Glomerular endothelial cell (primary cell): ENCODE results near the gene ARF1. TPM values are rescaled to one million over a fixed set of nuclear protein-coding genes. Genes with fewer than 3 reads are reported as not detected.
"Not testable (repeated sequence)": the region's sequence is repeated elsewhere in the genome, so short reads cannot be mapped to it uniquely, and the experiment has no call there.

Source experiments
- DNase-seq: peaks from one replicate; pipeline ENCODE4 v3.0.0-alpha.2; 2011; ENCODE audit warnings: low read depth, low spot score; ENCODE audit errors: extremely low read depth
- total RNA-seq: library from RNA; depleted of rRNA; stranded (reverse); fragments of >200 nt; gene quantifications from 2 replicates; pipeline ENCODE4 v1.2.3, GENCODE V29; 2015

ARF1 gene
- total RNA-seq, 1 donor from 2014 or later: 563 TPM

DNA sequence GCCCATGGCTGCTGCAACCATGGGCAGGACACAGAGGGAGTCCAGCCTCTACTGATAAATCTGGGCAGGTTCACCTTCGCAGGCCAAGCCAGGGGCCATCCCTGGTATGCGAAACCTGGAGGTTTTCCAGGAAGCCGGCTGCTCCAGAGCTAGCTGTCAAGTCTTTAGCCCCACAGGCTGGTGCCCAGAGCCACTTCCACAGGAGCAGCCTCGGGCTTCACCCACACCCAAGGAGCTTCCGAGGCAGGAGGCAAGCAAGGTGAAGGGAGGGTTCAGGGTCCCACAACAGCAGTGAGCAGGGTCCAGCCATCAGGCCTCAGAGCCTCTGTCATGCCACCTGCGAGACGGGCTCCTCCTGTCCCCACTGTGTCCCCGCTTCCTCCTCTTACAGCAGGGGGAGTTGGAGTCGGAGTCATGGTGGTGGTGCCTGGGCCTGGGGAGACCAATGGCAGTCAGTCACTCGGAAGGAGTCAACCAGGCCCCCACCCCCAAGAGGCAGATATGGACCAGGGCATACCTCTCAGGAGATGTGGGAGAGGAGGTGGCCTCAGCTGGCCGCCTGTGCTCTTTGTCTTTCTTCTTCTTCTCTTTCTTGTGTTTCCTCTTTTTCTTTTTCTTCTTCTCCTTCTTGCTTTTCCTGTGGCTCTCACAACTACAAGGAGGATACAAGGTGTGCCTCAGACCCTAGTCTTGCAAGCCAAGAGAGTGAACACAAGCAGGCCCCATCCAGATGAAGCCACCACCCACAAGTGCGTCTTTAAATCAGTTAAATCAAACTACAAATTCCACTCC is 18.5 kb downstream of the ARF1 start:
- DNase-seq: no peak

- no peak for DNase-seq
These were observed 19.1 kb downstream of the ARF1 start for GRCh38 chr1:228101614-228101993.

DNA sequence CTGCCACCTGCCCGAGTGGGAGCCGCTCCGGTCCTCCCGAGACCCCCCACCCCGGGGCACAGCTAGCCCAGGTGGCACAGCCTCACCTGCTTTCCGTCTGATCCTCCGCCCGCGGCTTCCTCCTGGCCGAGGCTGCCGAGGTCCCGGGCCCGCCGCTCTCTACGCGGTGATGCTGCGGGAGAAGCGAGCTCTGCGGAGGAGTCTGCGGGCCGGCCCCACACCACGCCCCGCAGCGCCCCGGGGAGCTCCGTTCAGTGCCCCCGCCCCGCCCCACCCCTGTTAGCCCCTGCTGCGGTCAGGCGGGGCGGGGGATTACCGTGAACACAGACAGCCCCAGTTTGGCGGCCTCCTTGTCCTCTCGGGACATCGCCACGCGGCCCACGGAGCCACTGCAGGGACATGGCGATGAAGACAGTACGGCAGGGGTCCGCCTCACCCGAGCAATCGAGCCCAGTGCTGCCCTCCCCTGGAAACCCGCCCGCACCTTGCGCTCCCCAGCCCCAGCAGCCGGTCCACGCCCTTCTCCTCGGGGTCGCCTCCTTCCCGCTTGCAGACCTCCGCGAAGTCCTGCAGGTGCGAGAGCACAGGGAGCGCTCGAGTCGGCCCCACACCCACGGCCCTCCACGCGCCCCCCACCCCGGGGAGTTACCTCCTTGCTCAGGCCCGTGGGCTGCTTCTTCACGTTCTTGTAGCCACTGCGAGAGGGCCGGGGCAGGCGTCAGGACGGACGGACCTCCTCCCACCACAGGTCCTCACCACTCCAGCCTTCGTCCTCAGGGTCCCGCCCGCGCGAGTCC is 19.7 kb downstream of the ARF1 start:
- DNase-seq: no peak

DNA sequence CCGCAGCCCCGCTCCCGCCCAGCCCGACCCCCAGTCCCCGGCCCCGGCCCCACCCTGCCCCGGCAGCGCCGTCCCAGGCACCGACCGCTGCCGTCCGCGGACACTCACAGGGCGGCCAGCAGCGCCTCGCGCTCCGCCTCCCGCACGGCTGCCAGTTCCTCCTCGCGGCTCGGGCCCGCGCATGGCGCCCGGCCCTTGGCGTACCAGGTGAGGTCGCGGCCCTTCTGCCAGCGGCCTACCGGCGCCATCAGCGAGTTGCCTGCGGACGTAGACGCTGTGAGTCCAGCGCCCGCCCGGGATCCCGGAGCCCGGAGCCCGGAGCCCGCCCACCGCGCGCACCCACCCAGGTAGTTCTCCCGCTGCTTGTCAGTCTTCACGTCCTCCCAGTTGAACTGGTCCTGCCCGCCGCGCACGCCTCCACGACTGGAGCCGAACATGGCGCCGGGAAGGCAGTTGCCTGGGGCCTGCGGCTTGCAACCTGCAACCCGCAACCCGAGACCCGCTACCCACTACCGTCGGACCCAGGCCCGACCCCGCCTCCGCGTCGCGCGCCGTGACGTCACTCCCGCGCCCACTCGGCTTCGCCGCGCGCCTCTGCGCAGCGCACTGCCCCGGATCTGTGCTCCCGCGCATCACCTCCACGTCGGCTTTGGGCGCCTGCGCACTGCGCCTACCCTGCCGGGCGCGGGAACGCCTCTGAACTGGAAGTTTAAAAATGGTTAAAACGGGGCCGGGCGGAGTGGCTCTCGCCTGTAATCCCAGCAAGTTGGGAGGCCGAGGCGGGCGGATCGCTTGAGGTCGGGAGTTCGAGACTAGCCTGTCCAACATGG is 20.5 kb downstream of the ARF1 start, which contains the start of gene C1orf35:
Gene C1orf35 (minus strand): TSS at position 535 of the 830 bp plus-strand sequence. CDS start 98 bp downstream, at position 437.
- no peak for DNase-seq

DNA sequence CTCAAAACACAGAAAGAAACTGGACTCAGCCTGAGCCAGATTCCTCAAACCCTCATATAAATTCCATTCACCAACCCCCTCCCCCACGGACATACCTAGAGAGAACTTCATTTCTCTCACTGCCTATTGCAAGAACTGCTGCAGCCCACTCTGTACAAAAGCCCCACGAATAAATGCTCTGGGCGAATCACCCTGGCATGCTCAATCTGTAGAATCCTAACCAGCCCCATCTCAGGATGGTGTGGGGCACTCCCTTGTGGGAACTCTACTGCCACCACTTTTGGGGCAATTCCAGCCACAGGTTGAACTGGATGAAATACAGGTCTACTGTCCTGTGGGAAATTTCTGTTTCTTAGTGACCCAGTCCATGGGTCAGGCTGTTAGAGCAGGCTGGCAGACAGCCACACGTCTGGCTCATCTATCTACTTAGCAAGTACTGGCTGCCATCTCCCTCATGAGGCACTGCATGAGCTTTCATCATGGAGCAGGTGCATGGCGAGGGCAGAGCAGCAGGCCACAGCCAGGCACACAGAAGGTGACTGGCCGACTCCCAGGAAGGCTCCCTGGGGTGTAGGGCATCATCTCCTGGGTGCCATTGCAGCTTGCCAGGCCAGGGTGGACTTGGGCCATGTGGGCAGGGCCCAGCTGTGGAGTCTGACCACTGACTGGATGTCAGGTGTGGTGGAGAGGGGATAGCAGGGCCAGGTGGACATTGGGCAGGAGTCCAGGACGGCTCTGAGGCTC is 22.2 kb downstream of the ARF1 start:
- DNase-seq: no peak

DNA sequence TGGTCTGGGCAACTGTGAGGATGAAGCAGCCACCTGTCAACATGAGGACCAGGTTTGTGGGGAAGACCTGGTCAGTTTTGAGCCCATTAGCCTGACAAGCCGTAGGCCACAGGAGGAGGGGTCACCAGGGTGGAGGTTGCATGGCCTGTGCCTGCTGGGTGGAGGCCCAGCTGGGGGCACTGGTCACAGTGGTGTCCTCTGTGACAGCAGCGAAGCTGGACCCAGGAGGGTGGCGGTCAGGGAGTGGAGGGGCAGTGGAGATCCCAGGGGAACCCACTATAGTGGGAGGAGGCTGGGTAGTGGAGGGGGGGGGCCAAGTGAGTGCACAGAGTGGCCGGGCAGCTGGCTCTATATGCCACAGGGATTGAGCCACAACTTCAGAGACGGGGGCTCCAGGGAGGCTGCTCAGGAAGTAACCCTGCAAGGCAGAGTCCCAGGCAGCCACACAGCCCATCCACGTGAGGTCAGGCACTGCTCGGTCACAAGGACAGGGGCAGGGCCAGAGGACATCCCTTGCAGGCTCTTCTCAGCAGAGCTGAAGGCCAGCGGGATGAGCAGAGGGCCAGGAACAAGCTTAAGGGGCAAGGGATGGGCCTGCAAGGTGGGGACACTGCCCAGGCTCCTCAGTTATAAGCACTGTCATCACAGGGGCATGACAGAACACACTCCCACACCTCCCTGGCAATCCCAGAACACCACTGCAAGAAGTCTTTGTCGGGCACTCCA is 22.9 kb downstream of the ARF1 start:
- no peak for DNase-seq

GRCh38 chr1:228105996-228106799 is 23.7 kb downstream of the ARF1 start:
- no peak for DNase-seq

DNA sequence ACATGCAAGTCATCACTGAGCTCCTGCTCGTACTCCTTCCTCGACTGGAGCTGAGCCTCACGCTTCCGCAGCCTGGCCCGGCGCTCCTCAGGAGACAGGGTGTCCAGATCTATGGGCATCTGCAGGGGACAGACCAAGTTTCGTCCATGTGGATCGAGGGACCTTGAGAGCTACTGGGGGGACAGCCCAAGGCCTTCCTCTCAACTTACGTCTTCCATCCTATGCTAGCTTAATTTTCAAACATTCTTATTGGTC is 24.2 kb downstream of the ARF1 start:
- DNase-seq: no peak

DNA sequence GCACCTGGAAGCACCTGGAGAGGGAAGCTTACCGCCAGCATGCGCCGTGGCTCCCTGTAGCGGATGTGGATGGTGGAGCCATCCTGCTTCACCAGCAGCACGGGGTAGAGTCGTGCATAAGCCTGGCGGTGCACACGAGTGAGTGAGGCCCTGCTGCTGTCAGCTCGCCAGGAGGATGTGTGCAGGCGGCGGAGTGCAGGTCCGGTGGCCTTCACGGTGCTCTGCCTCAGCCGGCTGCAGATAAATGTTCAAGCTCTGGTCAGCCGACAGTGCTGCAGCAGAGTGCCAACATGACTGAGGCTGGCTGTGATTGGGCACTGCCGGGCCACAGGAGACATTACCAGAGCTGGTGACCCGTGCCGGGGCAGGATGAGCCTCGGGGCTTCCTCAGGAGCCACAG is 25.1 kb downstream of the ARF1 start:
- DNase-seq: no peak

DNA sequence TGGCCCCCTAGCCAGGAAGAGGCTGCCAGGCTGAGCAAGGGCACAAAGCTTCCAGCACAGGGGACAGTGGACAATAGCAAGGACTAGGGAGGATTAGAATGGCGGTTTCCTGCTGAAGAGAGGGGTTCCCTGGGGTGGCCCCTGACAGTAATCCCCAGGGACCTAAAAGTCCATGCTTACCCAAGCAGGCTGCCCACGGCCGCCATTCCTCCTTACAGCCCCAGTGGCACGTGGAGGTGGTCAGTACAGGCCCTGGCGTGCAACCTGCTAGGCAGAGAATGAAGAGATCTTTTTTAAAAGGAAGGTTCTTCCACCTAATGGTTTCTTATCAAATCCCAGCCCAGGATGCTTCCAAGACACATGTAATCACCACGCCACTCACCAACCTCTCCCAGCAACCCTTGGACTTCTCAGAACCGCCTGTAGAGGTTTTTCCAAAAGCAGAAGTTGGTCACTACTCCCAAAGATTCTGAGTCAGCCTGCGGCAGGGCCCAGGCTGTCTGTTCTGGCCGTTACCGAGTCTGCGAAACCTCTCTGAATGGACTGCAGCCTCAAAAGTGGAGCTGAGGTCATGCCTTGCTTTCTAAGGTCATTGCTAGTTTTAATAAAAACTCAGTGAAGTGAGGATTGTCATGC is 25.7 kb downstream of the ARF1 start:
- DNase-seq: no peak

DNA sequence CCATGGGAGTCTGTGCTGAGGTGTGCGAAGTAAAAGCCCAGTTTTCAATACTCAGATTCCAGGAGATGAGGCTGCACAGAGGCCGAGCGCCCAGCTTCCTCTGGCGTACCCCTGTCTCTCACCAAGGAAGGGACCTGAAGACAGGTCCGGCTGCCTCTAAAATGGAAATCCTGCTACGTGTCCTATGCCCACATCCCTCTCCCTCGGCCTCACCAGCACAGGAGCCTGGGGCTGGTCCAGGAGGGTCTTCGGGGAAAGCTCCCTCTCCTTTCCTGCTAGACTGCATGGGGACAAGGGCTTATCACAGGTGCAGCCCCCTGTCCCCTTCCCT is 26.2 kb downstream of the ARF1 start:
- DNase-seq: no peak

- no peak for DNase-seq
These were observed 26.8 kb downstream of the ARF1 start, which contains the start of gene MRPL55 for GRCh38 chr1:228109073-228109961. Gene MRPL55, minus strand, starts transcription at chr1:228109299. Its CDS starts 1,039 bp downstream, at chr1:228108260.

DNA sequence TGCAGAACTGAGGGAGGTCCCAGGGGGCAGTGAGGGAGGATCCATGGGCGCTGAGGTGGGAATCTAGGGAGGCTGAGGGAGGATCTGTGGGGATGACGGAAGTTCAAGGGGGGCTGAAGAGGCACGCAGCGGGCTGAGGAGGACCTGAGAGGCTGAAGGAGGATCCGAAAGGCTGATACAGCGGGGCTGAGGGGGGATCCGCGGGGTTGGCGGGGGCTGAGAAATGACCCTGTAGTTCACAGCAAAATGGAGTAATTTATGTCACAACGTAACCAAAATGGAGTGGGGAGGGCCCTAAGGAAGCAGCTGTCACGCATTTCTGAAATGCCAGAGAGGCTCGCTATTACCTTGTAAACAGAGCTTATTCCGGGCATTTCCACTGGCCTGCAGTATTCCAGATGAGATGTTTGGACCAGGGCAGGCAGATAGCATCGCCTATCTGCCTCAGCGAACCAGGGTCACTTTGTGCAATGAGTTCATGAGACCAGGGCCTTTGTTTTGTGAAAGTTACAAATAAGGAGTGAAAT is 27.5 kb downstream of the ARF1 start:
- no peak for DNase-seq

DNA sequence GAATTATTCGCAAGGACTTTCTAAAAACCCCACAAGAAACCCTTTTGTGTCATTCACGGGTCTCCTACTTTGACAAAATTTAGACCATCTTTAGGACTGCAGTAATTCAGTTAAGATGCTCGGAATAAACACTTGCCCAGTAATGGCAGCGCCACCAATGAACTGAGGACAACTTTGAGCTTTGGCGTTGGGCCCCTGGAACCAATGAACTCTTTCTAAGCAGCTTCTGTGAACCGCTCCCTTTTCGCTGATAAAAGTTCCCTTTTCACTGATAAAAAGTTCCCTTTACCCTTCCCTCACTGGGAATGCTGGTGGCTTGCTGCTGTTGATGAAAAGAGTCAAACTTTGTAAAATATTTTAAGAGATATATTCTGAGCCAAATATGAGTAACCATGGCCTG is 28.0 kb downstream of the ARF1 start:
- DNase-seq: no peak

DNA sequence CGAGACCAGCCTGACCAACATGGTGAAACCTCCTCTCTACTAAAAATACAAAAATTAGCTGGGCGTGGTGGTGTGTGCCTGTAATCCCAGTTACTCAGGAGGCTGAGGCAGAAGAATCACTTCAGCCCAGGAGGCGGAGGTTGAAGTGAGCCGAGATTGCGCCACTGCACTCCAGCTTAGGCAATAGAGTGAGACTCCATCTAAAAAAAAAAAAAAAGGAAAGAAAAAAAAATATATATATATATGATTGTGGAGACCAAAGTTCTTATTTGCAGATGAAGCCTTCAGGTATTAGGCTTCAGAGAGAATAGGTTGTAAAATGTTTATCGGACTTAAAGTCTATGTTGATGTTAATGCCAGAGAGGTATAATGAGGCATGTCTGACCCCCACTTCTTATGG is 28.8 kb downstream of the ARF1 start:
- not testable (repeated sequence) for DNase-seq

GRCh38 chr1:228112167-228112566 is 29.7 kb downstream of the ARF1 start:
- DNase-seq: no peak

GRCh38 chr1:228112617-228113016 is 30.1 kb downstream of the ARF1 start:
- DNase-seq: no peak

DNA sequence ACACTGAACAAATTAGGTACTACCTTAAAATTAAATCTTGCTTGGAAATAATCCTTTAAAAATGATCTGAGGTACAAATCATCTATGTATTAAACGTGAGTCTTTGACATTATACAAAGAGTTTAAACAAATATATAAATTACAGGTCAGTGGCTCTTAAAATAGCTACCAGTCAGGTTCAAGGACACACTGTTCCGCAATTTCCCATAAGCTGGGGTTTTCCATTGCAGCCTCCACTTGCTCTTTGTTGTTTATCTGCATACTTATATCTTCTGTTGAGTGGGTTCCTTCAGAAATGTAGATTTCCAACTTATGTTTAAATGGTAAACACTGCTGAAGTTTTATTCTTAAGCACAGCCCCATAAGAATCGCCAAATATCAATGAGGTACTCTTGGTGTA is 32.3 kb downstream of the ARF1 start:
- DNase-seq: no peak
